Muscle layer of colon (tissue), 2 donors: ENCODE data around the gene KRT3.

Source experiments
- H3K27ac ChIP-seq: one replicate; pipeline ENCODE4 v1.7.0; 2013; ENCODE audit warnings: low read depth, mild to moderate bottlenecking, low read length, moderate library complexity
- H3K27me3 ChIP-seq, 2 donors: one replicate each; pipeline ENCODE4 v1.7.0; 2013; ENCODE audit warnings: low read length in 2 of 2, mild to moderate bottlenecking in 2 of 2; ENCODE audit not compliant: insufficient read depth in 2 of 2, control insufficient read depth in 1 of 2
- H3K36me3 ChIP-seq: one replicate; pipeline ENCODE4 v1.7.0; 2013; ENCODE audit warnings: mild to moderate bottlenecking, low read length; ENCODE audit not compliant: insufficient read depth
- H3K4me1 ChIP-seq: one replicate; pipeline ENCODE4 v1.7.0; 2013; ENCODE audit warnings: mild to moderate bottlenecking, low read length; ENCODE audit not compliant: insufficient read depth
- H3K4me3 ChIP-seq, 2 donors: one replicate each; pipeline ENCODE4 v1.7.0; 2013; ENCODE audit warnings: low read length in 2 of 2, low read depth in 1 of 2, mild to moderate bottlenecking in 1 of 2, moderate library complexity in 1 of 2
- H3K9ac ChIP-seq: one replicate; pipeline ENCODE4 v1.7.0; 2013; ENCODE audit warnings: low read length
- H3K9me3 ChIP-seq: one replicate; pipeline ENCODE4 v1.7.0; 2013; ENCODE audit warnings: mild to moderate bottlenecking, low read length
- donor health status: abdominal sarcoma.
- donor health status: Adenocarcinoma of cecum.

KRT3 gene

GRCh38 chr12:52817003-52817698 is 21.2 kb upstream of the KRT3 start:
- peaks cover 0 to 6% of the 10 kb centered on the region in 2 donors for H3K27me3 ChIP-seq
- H3K27ac ChIP-seq: no peak overlapping the region
- H3K9me3 ChIP-seq: no peaks in the 10 kb centered on the region
- no peak overlapping the region for H3K4me3 ChIP-seq
- H3K9ac ChIP-seq: no peak overlapping the region
- no peaks in the 10 kb centered on the region for H3K36me3 ChIP-seq
- H3K4me1 ChIP-seq: no peaks in the 10 kb centered on the region

- no peaks in the 10 kb centered on the region for H3K36me3 ChIP-seq
- no peak overlapping the region for H3K27ac ChIP-seq
- H3K27me3 ChIP-seq: peaks cover 0 to 6% of the 10 kb centered on the region in 2 donors
- no peak overlapping the region for H3K4me3 ChIP-seq
- no peak overlapping the region for H3K9ac ChIP-seq
- no peaks in the 10 kb centered on the region for H3K9me3 ChIP-seq
- no peaks in the 10 kb centered on the region for H3K4me1 ChIP-seq
Measured at GRCh38 chr12:52815676-52816588, 20.0 kb upstream of the KRT3 start.

GRCh38 chr12:52815161-52815560 is 19.2 kb upstream of the KRT3 start:
- H3K9ac ChIP-seq: no peak overlapping the region
- no peak overlapping the region for H3K4me3 ChIP-seq
- H3K27ac ChIP-seq: no peak overlapping the region
- no peaks in the 10 kb centered on the region for H3K9me3 ChIP-seq
- no peaks in the 10 kb centered on the region for H3K36me3 ChIP-seq
- H3K4me1 ChIP-seq: no peaks in the 10 kb centered on the region
- H3K27me3 ChIP-seq: peaks cover 0 to 6% of the 10 kb centered on the region in 2 donors

GRCh38 chr12:52814710-52815155 is 18.8 kb upstream of the KRT3 start:
- no peak overlapping the region for H3K27ac ChIP-seq
- H3K36me3 ChIP-seq: no peaks in the 10 kb centered on the region
- no peak overlapping the region for H3K9ac ChIP-seq
- H3K4me1 ChIP-seq: no peaks in the 10 kb centered on the region
- H3K27me3 ChIP-seq: peaks cover 0 to 6% of the 10 kb centered on the region in 2 donors
- H3K9me3 ChIP-seq: no peaks in the 10 kb centered on the region
- no peak overlapping the region for H3K4me3 ChIP-seq

GRCh38 chr12:52813885-52814709 is 18.2 kb upstream of the KRT3 start, which contains the start of gene KRT4:
Gene KRT4, minus strand, starts transcription at chr12:52814116. Its CDS starts 58 bp downstream, at chr12:52814058.
- Histone ChIP-seq H3K36me3 (no peaks in the 10 kb centered on the region), H3K4me1 (no peaks in the 10 kb centered on the region), H3K9me3 (no peaks in the 10 kb centered on the region), H3K4me3 (no peak within 1 kb of the TSS), H3K27me3 (peaks cover 0 to 6% of the 10 kb centered on the region in 2 donors), H3K9ac (no peak within 1 kb of the TSS), H3K27ac (no peak within 1 kb of the TSS)

- no peak overlapping the region for H3K27ac ChIP-seq
- no peaks in the 10 kb centered on the region for H3K27me3 ChIP-seq
- H3K4me3 ChIP-seq: no peak overlapping the region
- H3K4me1 ChIP-seq: no peaks in the 10 kb centered on the region
- H3K36me3 ChIP-seq: no peaks in the 10 kb centered on the region
- H3K9ac ChIP-seq: no peak overlapping the region
- H3K9me3 ChIP-seq: no peaks in the 10 kb centered on the region
Measured at GRCh38 chr12:52813203-52813819, 17.4 kb upstream of the KRT3 start.

GRCh38 chr12:52812749-52813148 is 16.8 kb upstream of the KRT3 start:
- Histone ChIP-seq H3K4me3 (no peak overlapping the region), H3K27ac (no peak overlapping the region), H3K9me3 (no peaks in the 10 kb centered on the region), H3K4me1 (no peaks in the 10 kb centered on the region), H3K27me3 (no peaks in the 10 kb centered on the region), H3K36me3 (no peaks in the 10 kb centered on the region), H3K9ac (no peak overlapping the region)

- Histone ChIP-seq H3K27ac (no peak overlapping the region), H3K9me3 (no peaks in the 10 kb centered on the region), H3K27me3 (no peaks in the 10 kb centered on the region), H3K4me1 (no peaks in the 10 kb centered on the region), H3K9ac (no peak overlapping the region), H3K36me3 (no peaks in the 10 kb centered on the region), H3K4me3 (no peak overlapping the region)
Measured at GRCh38 chr12:52812073-52812400, 16.1 kb upstream of the KRT3 start.

- no peak overlapping the region for H3K4me3 ChIP-seq
- H3K27me3 ChIP-seq: no peaks in the 10 kb centered on the region
- H3K36me3 ChIP-seq: no peaks in the 10 kb centered on the region
- no peak overlapping the region for H3K9ac ChIP-seq
- no peak overlapping the region for H3K27ac ChIP-seq
- H3K4me1 ChIP-seq: no peaks in the 10 kb centered on the region
- no peaks in the 10 kb centered on the region for H3K9me3 ChIP-seq
Measured at GRCh38 chr12:52811191-52812072, 15.5 kb upstream of the KRT3 start.

- no peak overlapping the region for H3K4me3 ChIP-seq
- no peaks in the 10 kb centered on the region for H3K27me3 ChIP-seq
- no peak overlapping the region for H3K27ac ChIP-seq
- no peaks in the 10 kb centered on the region for H3K4me1 ChIP-seq
- no peaks in the 10 kb centered on the region for H3K36me3 ChIP-seq
- H3K9me3 ChIP-seq: no peaks in the 10 kb centered on the region
- H3K9ac ChIP-seq: no peak overlapping the region
Measured at GRCh38 chr12:52810554-52810953, 14.6 kb upstream of the KRT3 start.
